Neural cell (in vitro differentiated cells): ENCODE results near the gene CNTNAP2. TPM values are rescaled to one million over a fixed set of nuclear protein-coding genes. Genes with fewer than 3 reads are reported as not detected.

Experiments used
- H2AFZ ChIP-seq: fragments of 200-600, 300-800 bp; sonication (generic), shearing (Covaris generic); 2 replicates; pipeline ENCODE4 v1.6.0; 2014; ENCODE audit warnings: low read depth, mild to moderate bottlenecking, antibody characterized with exemption, low read length, moderate library complexity
- H3F3A ChIP-seq: fragments of 200-600 bp; shearing (Covaris generic); 2 replicates; pipeline ENCODE4 v1.6.1; 2016; ENCODE audit warnings: mild to moderate bottlenecking, moderate library complexity, mixed read lengths, antibody characterized with exemption, low read length; ENCODE audit not compliant: insufficient read depth, poor library complexity, severe bottlenecking
- H3K27ac ChIP-seq: fragments of 200-600, 300-800 bp; sonication (generic), shearing (Covaris generic); 2 replicates; pipeline ENCODE4 v1.5.1; 2014; ENCODE audit warnings: mild to moderate bottlenecking, low read length, moderate library complexity
- H3K27me3 ChIP-seq: fragments of 300-800, 200-600 bp; sonication (generic), shearing (Covaris generic); 2 replicates; pipeline ENCODE4 v1.6.0; 2014; ENCODE audit warnings: mild to moderate bottlenecking, low read depth, low read length, moderate library complexity; ENCODE audit not compliant: insufficient read depth
- H3K36me3 ChIP-seq: fragments of 300-800, 200-600 bp; sonication (generic), shearing (Covaris generic); 2 replicates; pipeline ENCODE4 v1.5.1; 2014; ENCODE audit warnings: mild to moderate bottlenecking, antibody characterized with exemption, low read length, moderate library complexity; ENCODE audit not compliant: insufficient read depth
- H3K4me2 ChIP-seq: fragments of 300-800, 200-600 bp; sonication (generic), shearing (Covaris generic); 2 replicates; pipeline ENCODE4 v1.6.0; 2014; ENCODE audit warnings: mild to moderate bottlenecking, low read length
- H3K4me3 ChIP-seq: fragments of 300-800, 200-600 bp; sonication (generic), shearing (Covaris generic); 2 replicates; pipeline ENCODE4 v1.5.1; 2014; ENCODE audit warnings: mild to moderate bottlenecking, low read length, moderate library complexity
- H3K79me2 ChIP-seq: fragments of 200-600 bp; shearing (Covaris generic); replicated peaks from 2 replicates; pipeline ENCODE4 v1.6.0; 2014; ENCODE audit warnings: mild to moderate bottlenecking, low read length, moderate library complexity; ENCODE audit not compliant: insufficient read depth
- H3K9ac ChIP-seq: fragments of 300-800, 200-600 bp; sonication (generic), shearing (Covaris generic); 2 replicates; pipeline ENCODE4 v1.6.1; 2016; ENCODE audit warnings: mild to moderate bottlenecking, low read length, mixed read lengths
- H3K9me2 ChIP-seq: fragments of 200-600 bp; shearing (Covaris generic); 2 replicates; pipeline ENCODE4 v1.6.1; 2016; ENCODE audit warnings: mild to moderate bottlenecking, low read length, mixed read lengths; ENCODE audit not compliant: insufficient read depth
- H3K9me3 ChIP-seq: fragments of 200-600, 300-800 bp; sonication (generic), shearing (Covaris generic); 2 replicates; pipeline ENCODE4 v1.6.1; 2016; ENCODE audit warnings: mild to moderate bottlenecking, mixed run types, low read length, moderate library complexity, mixed read lengths
- H4K20me1 ChIP-seq: fragments of 200-600 bp; shearing (Covaris generic); 2 replicates; pipeline ENCODE4 v1.6.1; 2016; ENCODE audit warnings: mild to moderate bottlenecking, mixed run types; ENCODE audit not compliant: insufficient read depth
- EP300 ChIP-seq: fragments of 450-650 bp; conservative IDR thresholded peaks from 2 replicates; pipeline ENCODE4 v1.6.1; 2014; ENCODE audit warnings: antibody characterized with exemption, mild to moderate bottlenecking, moderate library complexity; ENCODE audit not compliant: poor library complexity, severe bottlenecking
- EZH2 ChIP-seq: fragments of 200-600, 300-800 bp; shearing (Covaris generic), sonication (generic); IDR thresholded peaks from 2 replicates; pipeline ENCODE4 v1.6.1; 2014; ENCODE audit warnings: antibody characterized with exemption, low read length, borderline replicate concordance, mild to moderate bottlenecking; ENCODE audit not compliant: insufficient read depth, poor library complexity, severe bottlenecking
- MXI1 ChIP-seq: fragments of 450-650 bp; conservative IDR thresholded peaks from 2 replicates; pipeline ENCODE4 v1.6.1; 2014; ENCODE audit warnings: antibody characterized with exemption, mild to moderate bottlenecking; ENCODE audit not compliant: poor library complexity, severe bottlenecking
- POLR2AphosphoS5 ChIP-seq: IDR thresholded peaks from 2 replicates; pipeline ENCODE4 v1.6.1; 2012
- RAD21 ChIP-seq: fragments of 450-650 bp; conservative IDR thresholded peaks from 2 replicates; pipeline ENCODE4 v1.6.1; 2014; ENCODE audit warnings: antibody characterized with exemption, mild to moderate bottlenecking, moderate library complexity
- SMC3 ChIP-seq: fragments of 450-650 bp; conservative IDR thresholded peaks from 2 replicates; pipeline ENCODE4 v1.6.1; 2014; ENCODE audit warnings: antibody characterized with exemption, mild to moderate bottlenecking, moderate library complexity; ENCODE audit not compliant: poor library complexity
- TAF1 ChIP-seq: IDR thresholded peaks from 2 replicates; pipeline ENCODE4 v1.6.1; 2012; ENCODE audit warnings: low read depth
- polyA plus RNA-seq: library from polyadenylated mRNA; depleted of rRNA; stranded (reverse); fragments of >200 nt; gene quantifications from 2 replicates; pipeline ENCODE4 v1.2.3, GENCODE V29; 2014
- TF ChIP-seq, protein P1 (sequence below): IDR thresholded peaks from 2 replicates; pipeline ENCODE4 v1.6.1; 2012; ENCODE audit warnings: borderline replicate concordance
- TF ChIP-seq, protein P2 (sequence below): fragments of 450-650 bp; IDR thresholded peaks from 2 replicates; pipeline ENCODE4 v1.5.1; 2014; ENCODE audit warnings: antibody characterized with exemption, mild to moderate bottlenecking, moderate library complexity; ENCODE audit not compliant: poor library complexity, severe bottlenecking

Gene CNTNAP2
- polyA plus RNA-seq, 1 donor from 2014 or later: 276 TPM

DNA sequence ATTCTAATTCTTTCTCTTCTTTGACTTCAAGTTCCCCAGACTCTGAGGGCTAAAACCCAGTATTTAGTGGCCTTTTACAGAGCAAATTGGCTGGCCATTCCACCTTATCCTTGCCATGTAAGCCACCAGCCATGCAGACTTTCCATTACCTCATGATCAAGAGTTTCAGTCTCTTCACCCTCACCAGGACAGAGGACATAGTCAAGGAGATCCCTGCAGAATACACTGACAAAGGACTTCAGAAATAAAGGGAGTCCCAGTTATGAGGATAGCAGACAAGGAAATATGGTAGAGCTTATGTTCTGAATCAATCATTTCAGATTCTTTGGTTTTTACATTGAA is 1393.6 kb downstream of the CNTNAP2 start:
- no peaks in the 10 kb centered on the region for H3K79me2 ChIP-seq
- H4K20me1 ChIP-seq: no peaks in the 10 kb centered on the region
- H3K9ac ChIP-seq: no peak overlapping the region
- no peak overlapping the region for H3K27ac ChIP-seq
- no peaks in the 10 kb centered on the region for H3K9me2 ChIP-seq
- no peak overlapping the region for H3K4me2 ChIP-seq
- TF ChIP-seq RAD21 (no peak), EZH2 (no peak), POLR2AphosphoS5 (no peak)
- TF ChIP-seq, protein P1, sequence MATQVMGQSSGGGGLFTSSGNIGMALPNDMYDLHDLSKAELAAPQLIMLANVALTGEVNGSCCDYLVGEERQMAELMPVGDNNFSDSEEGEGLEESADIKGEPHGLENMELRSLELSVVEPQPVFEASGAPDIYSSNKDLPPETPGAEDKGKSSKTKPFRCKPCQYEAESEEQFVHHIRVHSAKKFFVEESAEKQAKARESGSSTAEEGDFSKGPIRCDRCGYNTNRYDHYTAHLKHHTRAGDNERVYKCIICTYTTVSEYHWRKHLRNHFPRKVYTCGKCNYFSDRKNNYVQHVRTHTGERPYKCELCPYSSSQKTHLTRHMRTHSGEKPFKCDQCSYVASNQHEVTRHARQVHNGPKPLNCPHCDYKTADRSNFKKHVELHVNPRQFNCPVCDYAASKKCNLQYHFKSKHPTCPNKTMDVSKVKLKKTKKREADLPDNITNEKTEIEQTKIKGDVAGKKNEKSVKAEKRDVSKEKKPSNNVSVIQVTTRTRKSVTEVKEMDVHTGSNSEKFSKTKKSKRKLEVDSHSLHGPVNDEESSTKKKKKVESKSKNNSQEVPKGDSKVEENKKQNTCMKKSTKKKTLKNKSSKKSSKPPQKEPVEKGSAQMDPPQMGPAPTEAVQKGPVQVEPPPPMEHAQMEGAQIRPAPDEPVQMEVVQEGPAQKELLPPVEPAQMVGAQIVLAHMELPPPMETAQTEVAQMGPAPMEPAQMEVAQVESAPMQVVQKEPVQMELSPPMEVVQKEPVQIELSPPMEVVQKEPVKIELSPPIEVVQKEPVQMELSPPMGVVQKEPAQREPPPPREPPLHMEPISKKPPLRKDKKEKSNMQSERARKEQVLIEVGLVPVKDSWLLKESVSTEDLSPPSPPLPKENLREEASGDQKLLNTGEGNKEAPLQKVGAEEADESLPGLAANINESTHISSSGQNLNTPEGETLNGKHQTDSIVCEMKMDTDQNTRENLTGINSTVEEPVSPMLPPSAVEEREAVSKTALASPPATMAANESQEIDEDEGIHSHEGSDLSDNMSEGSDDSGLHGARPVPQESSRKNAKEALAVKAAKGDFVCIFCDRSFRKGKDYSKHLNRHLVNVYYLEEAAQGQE: no peak
- TF ChIP-seq, protein P2, sequence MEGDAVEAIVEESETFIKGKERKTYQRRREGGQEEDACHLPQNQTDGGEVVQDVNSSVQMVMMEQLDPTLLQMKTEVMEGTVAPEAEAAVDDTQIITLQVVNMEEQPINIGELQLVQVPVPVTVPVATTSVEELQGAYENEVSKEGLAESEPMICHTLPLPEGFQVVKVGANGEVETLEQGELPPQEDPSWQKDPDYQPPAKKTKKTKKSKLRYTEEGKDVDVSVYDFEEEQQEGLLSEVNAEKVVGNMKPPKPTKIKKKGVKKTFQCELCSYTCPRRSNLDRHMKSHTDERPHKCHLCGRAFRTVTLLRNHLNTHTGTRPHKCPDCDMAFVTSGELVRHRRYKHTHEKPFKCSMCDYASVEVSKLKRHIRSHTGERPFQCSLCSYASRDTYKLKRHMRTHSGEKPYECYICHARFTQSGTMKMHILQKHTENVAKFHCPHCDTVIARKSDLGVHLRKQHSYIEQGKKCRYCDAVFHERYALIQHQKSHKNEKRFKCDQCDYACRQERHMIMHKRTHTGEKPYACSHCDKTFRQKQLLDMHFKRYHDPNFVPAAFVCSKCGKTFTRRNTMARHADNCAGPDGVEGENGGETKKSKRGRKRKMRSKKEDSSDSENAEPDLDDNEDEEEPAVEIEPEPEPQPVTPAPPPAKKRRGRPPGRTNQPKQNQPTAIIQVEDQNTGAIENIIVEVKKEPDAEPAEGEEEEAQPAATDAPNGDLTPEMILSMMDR: no peak
- no peak overlapping the region for H3K4me3 ChIP-seq
- no peak overlapping the region for H2AFZ ChIP-seq
- H3K9me3 ChIP-seq: no peaks in the 10 kb centered on the region
- H3K27me3 ChIP-seq: no peaks in the 10 kb centered on the region
- H3F3A ChIP-seq: no peaks in the 10 kb centered on the region
- H3K36me3 ChIP-seq: no peaks in the 10 kb centered on the region

DNA sequence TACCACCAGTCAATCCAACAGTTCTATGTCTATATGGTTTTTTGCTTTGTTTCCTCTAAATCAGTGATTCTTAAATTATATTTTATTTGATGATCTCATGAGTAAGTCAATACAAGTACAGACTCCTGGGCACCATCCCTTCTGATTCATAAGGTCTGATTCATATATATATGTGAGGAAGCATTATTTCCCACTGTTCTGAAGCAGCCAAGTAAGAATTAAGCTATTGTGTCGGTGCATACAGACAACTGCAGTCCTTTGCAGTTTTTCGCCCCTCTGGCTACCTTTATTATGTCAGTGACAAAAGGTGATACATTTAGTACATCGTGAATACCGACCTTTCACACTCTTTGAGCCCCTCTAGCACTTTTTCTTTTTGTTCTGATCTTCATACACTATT is 1394.3 kb downstream of the CNTNAP2 start:
- H3K79me2 ChIP-seq: no peaks in the 10 kb centered on the region
- TF ChIP-seq, protein P2: no peak
- TF ChIP-seq, protein P1: no peak
- TF ChIP-seq SMC3: no peak
- TF ChIP-seq EZH2: no peak
- TF ChIP-seq TAF1: no peak
- TF ChIP-seq MXI1: no peak
- TF ChIP-seq POLR2AphosphoS5: no peak
- no peak for TF ChIP-seq EP300
- no peak for TF ChIP-seq RAD21
- H3K9me3 ChIP-seq: no peaks in the 10 kb centered on the region
- no peaks in the 10 kb centered on the region for H3K27me3 ChIP-seq
- no peak overlapping the region for H3K4me2 ChIP-seq
- no peak overlapping the region for H3K4me3 ChIP-seq
- no peak overlapping the region for H2AFZ ChIP-seq
- no peaks in the 10 kb centered on the region for H3K9me2 ChIP-seq
- H3K9ac ChIP-seq: no peak overlapping the region
- H3K27ac ChIP-seq: no peak overlapping the region
- no peaks in the 10 kb centered on the region for H4K20me1 ChIP-seq
- H3F3A ChIP-seq: no peaks in the 10 kb centered on the region
- H3K36me3 ChIP-seq: no peaks in the 10 kb centered on the region
